SK-N-SH (cell line): ENCODE data around the gene RP2. TPM values are rescaled to one million over a fixed set of nuclear protein-coding genes. Genes with fewer than 3 reads are reported as not detected.

ENCODE experiments used
- CTCF ChIA-PET: fragments of 300-600, 350-600 bp; formaldehyde crosslinking; extraction: SDS; loops from one replicate; lab custom pipeline; 2021; lab: Yijun Ruan, JAX
- POLR2A ChIA-PET: fragments of 350-600 bp; sonication (Branson Sonifier 250); formaldehyde crosslinking; extraction: SDS; loops from one replicate; lab custom pipeline; 2020; ENCODE audit warnings: antibody characterized with exemption, inconsistent platforms; lab: Yijun Ruan, JAX
- DNase-seq: peaks from one replicate; pipeline ENCODE4 v3.0.0; 2012
- H2AFZ ChIP-seq: fragments of 200-600 bp; sonication (generic); 2 replicates; pipeline ENCODE4 v1.8.1; 2016; ENCODE audit warnings: antibody characterized with exemption, mild to moderate bottlenecking, low read depth
- H3F3A ChIP-seq: fragments of 200-600 bp; sonication (generic); replicated peaks from 2 replicates; pipeline ENCODE3; 2016; ENCODE audit warnings: antibody characterized with exemption, mild to moderate bottlenecking; ENCODE audit not compliant: insufficient read depth
- H3K27ac ChIP-seq, 2 experiments: fragments of 200-500 bp in 1 of 2; fragments of 200-600 bp in 1 of 2; sonication (Bioruptor generic) in 1 of 2; sonication (generic), shearing (Covaris generic) in 1 of 2; 2 replicates each; pipeline versions ENCODE4 v1.5.1 to v1.6.1; 2014 to 2016; ENCODE audit warnings: low read depth in 2 of 2, inconsistent platforms in 1 of 2, low read length in 1 of 2, mild to moderate bottlenecking in 1 of 2, mixed read lengths in 1 of 2
- H3K27me3 ChIP-seq: fragments of 200-600 bp; sonication (generic), shearing (Covaris generic); 2 replicates; pipeline ENCODE4 v1.6.1; 2016; ENCODE audit warnings: mixed run types; ENCODE audit not compliant: insufficient read depth
- H3K36me3 ChIP-seq, 2 experiments: fragments of 200-500 bp in 1 of 2; fragments of 200-600 bp in 1 of 2; sonication (Bioruptor generic) in 1 of 2; sonication (generic) in 1 of 2; replicated peaks in 1 of 2; 2 replicates each; pipeline versions ENCODE3 to v1.5.1; 2014 to 2016; ENCODE audit warnings: low read length in 1 of 2, mild to moderate bottlenecking in 1 of 2; ENCODE audit not compliant: insufficient read depth in 2 of 2, control insufficient read depth in 1 of 2
- H3K4me1 ChIP-seq, 2 experiments: fragments of 200-500 bp in 1 of 2; fragments of 200-600 bp in 1 of 2; sonication (Bioruptor generic) in 1 of 2; sonication (generic), shearing (Covaris generic) in 1 of 2; 2 replicates each; pipeline versions ENCODE4 v1.5.1 to v1.6.1; 2014 to 2016; ENCODE audit warnings: low read depth in 1 of 2, low read length in 1 of 2, mixed run types in 1 of 2; ENCODE audit not compliant: insufficient read depth in 2 of 2, control insufficient read depth in 1 of 2
- H3K4me2 ChIP-seq: fragments of 200-600 bp; sonication (generic), shearing (Covaris generic); 2 replicates; pipeline ENCODE4 v1.6.1; 2017; ENCODE audit warnings: mixed run types
- H3K4me3 ChIP-seq, 2 experiments: fragments of 200-500 bp in 1 of 2; fragments of 200-600 bp in 1 of 2; sonication (Bioruptor generic) in 1 of 2; sonication (generic), shearing (Covaris generic) in 1 of 2; 2 replicates each; pipeline versions ENCODE4 v1.5.1 to v1.8.1; 2014 to 2016; ENCODE audit warnings: low read depth in 2 of 2, inconsistent platforms in 1 of 2, low read length in 1 of 2, mild to moderate bottlenecking in 1 of 2, mixed read lengths in 1 of 2, moderate library complexity in 1 of 2
- H3K79me2 ChIP-seq: fragments of 200-600 bp; sonication (generic); 2 replicates; pipeline ENCODE4 v1.8.1; 2017; ENCODE audit warnings: mild to moderate bottlenecking; ENCODE audit not compliant: insufficient read depth
- H3K9ac ChIP-seq: fragments of 200-600 bp; sonication (generic); 2 replicates; pipeline ENCODE4 v1.6.1; 2017; ENCODE audit warnings: mixed run types
- H3K9me2 ChIP-seq: fragments of 200-600 bp; sonication (generic); 2 replicates; pipeline ENCODE4 v1.6.1; 2017; ENCODE audit warnings: mixed run types
- H3K9me3 ChIP-seq: fragments of 200-600 bp; sonication (generic); 2 replicates; pipeline ENCODE4 v1.6.1; 2017; ENCODE audit warnings: mixed run types, mild to moderate bottlenecking, moderate library complexity
- H4K20me1 ChIP-seq: fragments of 200-600 bp; sonication (generic); 2 replicates; pipeline ENCODE4 v1.6.1; 2017; ENCODE audit warnings: mild to moderate bottlenecking, mixed run types; ENCODE audit not compliant: insufficient read depth
- EP300 ChIP-seq, 2 experiments: IDR thresholded peaks; 2 replicates each; pipeline versions ENCODE4 v1.4.0 to v1.6.1; 2012; ENCODE audit warnings: borderline replicate concordance in 1 of 2, low read depth in 1 of 2, low read length in 1 of 2
- GABPA ChIP-seq: IDR thresholded peaks from 2 replicates; pipeline ENCODE4 v1.4.0; 2012; ENCODE audit warnings: low read depth, mild to moderate bottlenecking
- GATA2 ChIP-seq: sonication (generic); formaldehyde crosslinking; IDR thresholded peaks from 2 replicates; pipeline ENCODE4 v1.5.0; 2020; ENCODE audit warnings: mild to moderate bottlenecking, missing genetic modification reagents
- MAX ChIP-seq: IDR thresholded peaks from 2 replicates; pipeline ENCODE4 v1.4.0; 2012; ENCODE audit warnings: low read depth
- NFIC ChIP-seq: IDR thresholded peaks from 2 replicates; pipeline ENCODE4 v1.4.0; 2012; ENCODE audit warnings: borderline replicate concordance
- POLR2AphosphoS5 ChIP-seq: IDR thresholded peaks from 2 replicates; pipeline ENCODE4 v1.6.1; 2012; ENCODE audit warnings: low read depth, low read length
- RCOR1 ChIP-seq: fragments of 150-350 bp; IDR thresholded peaks from 2 replicates; pipeline ENCODE4 v1.6.1; 2017; ENCODE audit warnings: antibody characterized with exemption, low read length
- RXRA ChIP-seq: IDR thresholded peaks from 2 replicates; pipeline ENCODE4 v1.4.0; 2012; ENCODE audit warnings: low read depth, mild to moderate bottlenecking, borderline replicate concordance
- TCF12 ChIP-seq: IDR thresholded peaks from 2 replicates; pipeline ENCODE4 v1.4.0; 2012
- USF2 ChIP-seq: fragments of 150-350 bp; IDR thresholded peaks from 2 replicates; pipeline ENCODE4 v1.6.1; 2017; ENCODE audit warnings: antibody characterized with exemption, low read length, low read depth, borderline replicate concordance
- YY1 ChIP-seq: IDR thresholded peaks from 2 replicates; pipeline ENCODE4 v1.4.0; 2012; ENCODE audit warnings: low read depth, mild to moderate bottlenecking
- ZBTB33 ChIP-seq: IDR thresholded peaks from 2 replicates; pipeline ENCODE4 v1.4.0; 2012; ENCODE audit warnings: low read depth, borderline replicate concordance
- WGBS: methylation state at CpG from one replicate; pipeline ENCODE4 v1.1.6; 2017; ENCODE audit warnings: low lambda C conversion rate; 5-methylcytosine and 5-hydroxymethylcytosine counted together
- polyA plus RNA-seq, 3 experiments: library from polyadenylated mRNA; depleted of rRNA; stranded (reverse); fragments of >200 nt; gene quantifications; 2 replicates each; pipeline ENCODE4 v1.2.3, GENCODE V29; 2012
- TF ChIP-seq, protein P1 (sequence below): fragments of 200-600 bp; sonication (generic); IDR thresholded peaks from 2 replicates; pipeline ENCODE4 v1.6.1; 2017; ENCODE audit warnings: antibody characterized with exemption, mild to moderate bottlenecking, moderate library complexity
- TF ChIP-seq, protein P2 (sequence below): fragments of 150-350 bp; IDR thresholded peaks from 2 replicates; pipeline ENCODE4 v1.6.1; 2016; ENCODE audit warnings: mild to moderate bottlenecking, low read depth, low read length

The RP2 gene
- polyA plus RNA-seq, 1 of the 3 experiments (the other 2 are of a cell fraction): 4.5 TPM

GRCh38 chrX:46819136-46819535, 17.7 kb upstream of the RP2 start:
- no peak overlapping the region for H3K27ac ChIP-seq
- H3K4me3 ChIP-seq: no peak overlapping the region
- WGBS: 48% methylated on average over 4 of the region's 5 CpGs
- DNase-seq: no peak
- H3K4me1 ChIP-seq: no peaks in the 10 kb centered on the region
- no peak overlapping the region for H3K9ac ChIP-seq
- no peaks in the 10 kb centered on the region for H3K36me3 ChIP-seq
- no peak overlapping the region for H2AFZ ChIP-seq
- no peaks in the 10 kb centered on the region for H3K79me2 ChIP-seq
- no peak overlapping the region for H3K4me2 ChIP-seq
- POLR2A ChIA-PET: no interaction called here
- H4K20me1 ChIP-seq: no peaks in the 10 kb centered on the region
- no peaks in the 10 kb centered on the region for H3K9me3 ChIP-seq
- no peaks in the 10 kb centered on the region for H3K9me2 ChIP-seq
- TF ChIP-seq ZBTB33: no peak
- no peak for TF ChIP-seq TCF12
- TF ChIP-seq YY1: no peak
- TF ChIP-seq, protein P1, sequence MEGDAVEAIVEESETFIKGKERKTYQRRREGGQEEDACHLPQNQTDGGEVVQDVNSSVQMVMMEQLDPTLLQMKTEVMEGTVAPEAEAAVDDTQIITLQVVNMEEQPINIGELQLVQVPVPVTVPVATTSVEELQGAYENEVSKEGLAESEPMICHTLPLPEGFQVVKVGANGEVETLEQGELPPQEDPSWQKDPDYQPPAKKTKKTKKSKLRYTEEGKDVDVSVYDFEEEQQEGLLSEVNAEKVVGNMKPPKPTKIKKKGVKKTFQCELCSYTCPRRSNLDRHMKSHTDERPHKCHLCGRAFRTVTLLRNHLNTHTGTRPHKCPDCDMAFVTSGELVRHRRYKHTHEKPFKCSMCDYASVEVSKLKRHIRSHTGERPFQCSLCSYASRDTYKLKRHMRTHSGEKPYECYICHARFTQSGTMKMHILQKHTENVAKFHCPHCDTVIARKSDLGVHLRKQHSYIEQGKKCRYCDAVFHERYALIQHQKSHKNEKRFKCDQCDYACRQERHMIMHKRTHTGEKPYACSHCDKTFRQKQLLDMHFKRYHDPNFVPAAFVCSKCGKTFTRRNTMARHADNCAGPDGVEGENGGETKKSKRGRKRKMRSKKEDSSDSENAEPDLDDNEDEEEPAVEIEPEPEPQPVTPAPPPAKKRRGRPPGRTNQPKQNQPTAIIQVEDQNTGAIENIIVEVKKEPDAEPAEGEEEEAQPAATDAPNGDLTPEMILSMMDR: no peak
- TF ChIP-seq GATA2 (CRISPR knock-in tag): no peak
- TF ChIP-seq, protein P2, sequence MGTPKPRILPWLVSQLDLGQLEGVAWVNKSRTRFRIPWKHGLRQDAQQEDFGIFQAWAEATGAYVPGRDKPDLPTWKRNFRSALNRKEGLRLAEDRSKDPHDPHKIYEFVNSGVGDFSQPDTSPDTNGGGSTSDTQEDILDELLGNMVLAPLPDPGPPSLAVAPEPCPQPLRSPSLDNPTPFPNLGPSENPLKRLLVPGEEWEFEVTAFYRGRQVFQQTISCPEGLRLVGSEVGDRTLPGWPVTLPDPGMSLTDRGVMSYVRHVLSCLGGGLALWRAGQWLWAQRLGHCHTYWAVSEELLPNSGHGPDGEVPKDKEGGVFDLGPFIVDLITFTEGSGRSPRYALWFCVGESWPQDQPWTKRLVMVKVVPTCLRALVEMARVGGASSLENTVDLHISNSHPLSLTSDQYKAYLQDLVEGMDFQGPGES: no peak
- TF ChIP-seq RXRA: no peak
- TF ChIP-seq NFIC: no peak
- TF ChIP-seq, all 33 proteins: peak for 0
- Histone ChIP-seq H3F3A (no peaks in the 10 kb centered on the region), H3K27me3 (no peaks in the 10 kb centered on the region; the same call in 1 of the 2 replicates)
- CTCF ChIA-PET: interaction anchor here (1.1 kb wide), 1 partner anchor 23 kb away, joined by 3 read pairs; no protein-coding TSS in a partner anchor

DNA sequence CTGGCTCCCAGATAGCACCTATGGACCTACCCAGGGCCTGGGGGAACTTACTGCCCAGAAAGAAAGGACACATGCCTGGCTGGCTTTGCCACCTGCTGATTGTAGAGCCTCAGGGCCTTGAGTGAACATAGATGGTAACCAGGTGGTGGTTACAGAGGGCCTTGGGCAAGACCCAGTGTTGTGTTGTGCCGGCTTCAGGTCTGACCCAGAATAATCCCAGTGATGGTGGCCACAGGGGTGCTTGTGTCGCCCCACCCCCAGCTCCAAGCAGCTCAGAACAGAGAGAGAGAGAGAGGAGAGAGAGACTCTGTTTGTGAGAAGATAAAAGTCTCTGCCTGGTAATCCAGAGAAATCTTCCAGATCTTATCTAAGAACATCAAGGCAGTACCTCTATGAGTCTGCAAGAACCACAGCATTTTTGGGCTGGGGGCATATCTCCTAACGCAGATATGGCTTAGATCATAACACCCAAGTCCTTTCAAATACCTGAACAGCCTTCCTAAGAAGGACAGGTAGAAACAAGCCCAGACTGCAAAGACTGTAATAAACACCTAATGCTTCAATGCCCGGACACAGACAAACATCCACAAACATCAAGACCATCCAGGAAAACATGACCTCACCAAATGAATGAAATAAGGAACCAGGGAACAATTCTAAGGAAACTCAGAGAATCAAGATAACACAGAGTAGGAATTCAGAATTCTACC, 16.3 kb upstream of the RP2 start:
- no peak overlapping the region for H3K9ac ChIP-seq
- POLR2A ChIA-PET: no interaction called here
- 29% methylated on average over 4 of the region's 4 CpGs for WGBS
- no peaks in the 10 kb centered on the region for H3K9me3 ChIP-seq
- no peaks in the 10 kb centered on the region; the same call in 1 of the 2 replicates for H3K27me3 ChIP-seq
- no peak for DNase-seq
- CTCF ChIA-PET: interaction anchor here (1.1 kb wide), 1 partner anchor 24 kb away, joined by 3 read pairs; no protein-coding TSS in a partner anchor
- no peaks in the 10 kb centered on the region for H3K79me2 ChIP-seq
- no peak overlapping the region for H2AFZ ChIP-seq
- no peaks in the 10 kb centered on the region for H3K9me2 ChIP-seq
- no peak overlapping the region for H3K4me2 ChIP-seq
- no peaks in the 10 kb centered on the region for H4K20me1 ChIP-seq
- H3F3A ChIP-seq: no peaks in the 10 kb centered on the region
- H3K36me3 ChIP-seq: no peaks in the 10 kb centered on the region
- H3K4me3 ChIP-seq: no peak overlapping the region
- H3K4me1 ChIP-seq: no peaks in the 10 kb centered on the region
- no peak overlapping the region for H3K27ac ChIP-seq
- TF ChIP-seq USF2 (no peak), GABPA (no peak), POLR2AphosphoS5 (no peak), RCOR1 (no peak), EP300 (IDR thresholded peaks at IDR 0.05; ENCODE audit: borderline replicate concordance in 1 of 2, low read depth in 1 of 2, low read length in 1 of 2) (no peak), NFIC (no peak), ZBTB33 (no peak), MAX (no peak)
